Choroid plexus epithelial cell (primary cell): ENCODE results near the gene CRB2.

Experiments
- DNase-seq: peaks from one replicate; pipeline ENCODE4 v3.0.0-alpha.2; 2010; ENCODE audit warnings: low read depth
- H3K4me3 ChIP-seq: 2 replicates; pipeline ENCODE4 v1.5.1; 2011; ENCODE audit warnings: low read depth, mild to moderate bottlenecking, control low read depth, low read length, moderate library complexity
- CTCF ChIP-seq: conservative IDR thresholded peaks from 2 replicates; pipeline ENCODE4 v1.5.1; 2011; ENCODE audit warnings: low read depth, mild to moderate bottlenecking, control low read depth, inconsistent platforms, low read length, moderate library complexity

CRB2 gene

GRCh38 chr9:123348317-123348992, 7.5 kb upstream of the CRB2 start:
- H3K4me3 ChIP-seq: no peak overlapping the region
- no peak for TF ChIP-seq CTCF
- no peak for DNase-seq

- no peak for TF ChIP-seq CTCF
- DNase-seq: no peak
- H3K4me3 ChIP-seq: no peak overlapping the region
Observed at GRCh38 chr9:123349033-123349432, 7.0 kb upstream of the CRB2 start.

- no peak overlapping the region for H3K4me3 ChIP-seq
- DNase-seq: peak; percentile 64
- peak; percentile 98 for TF ChIP-seq CTCF
Observed at GRCh38 chr9:123349691-123350480, 6.1 kb upstream of the CRB2 start.

DNA sequence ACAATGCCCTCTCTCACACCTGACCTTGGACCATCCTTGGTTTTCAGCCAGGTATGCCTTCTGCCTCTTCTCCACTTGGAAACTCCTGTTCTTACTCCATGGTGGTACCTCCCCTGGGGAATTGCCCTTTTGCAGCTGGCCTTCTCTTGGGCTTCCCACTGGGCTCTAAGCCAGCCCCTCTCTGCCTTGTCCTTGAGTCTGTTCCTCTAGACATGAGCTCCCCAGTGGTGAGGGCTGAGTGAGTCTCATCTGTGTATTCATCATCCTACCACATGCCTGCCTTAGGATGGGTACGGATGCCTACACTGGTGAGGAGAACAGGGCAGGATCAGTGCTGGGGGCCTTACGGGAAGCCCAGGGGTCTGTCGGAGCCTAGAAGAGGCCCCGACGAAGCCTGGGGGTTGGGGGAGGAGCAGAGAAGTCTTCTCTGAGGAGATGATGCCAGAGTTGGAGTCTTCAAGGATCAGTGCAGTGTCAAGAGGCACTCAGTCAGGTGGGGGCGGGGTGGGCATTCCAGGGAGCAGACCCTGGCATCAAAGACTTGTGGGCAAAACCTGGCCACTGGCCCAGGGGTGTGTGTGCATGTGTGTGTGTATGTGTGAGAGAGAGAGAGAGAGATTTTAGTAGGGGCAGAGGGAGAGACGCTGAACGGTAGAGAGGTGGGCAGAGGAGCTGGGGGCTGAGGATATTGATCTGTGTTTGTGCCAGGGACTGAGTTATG, 5.2 kb upstream of the CRB2 start:
- TF ChIP-seq CTCF: no peak
- H3K4me3 ChIP-seq: no peak overlapping the region

DNA sequence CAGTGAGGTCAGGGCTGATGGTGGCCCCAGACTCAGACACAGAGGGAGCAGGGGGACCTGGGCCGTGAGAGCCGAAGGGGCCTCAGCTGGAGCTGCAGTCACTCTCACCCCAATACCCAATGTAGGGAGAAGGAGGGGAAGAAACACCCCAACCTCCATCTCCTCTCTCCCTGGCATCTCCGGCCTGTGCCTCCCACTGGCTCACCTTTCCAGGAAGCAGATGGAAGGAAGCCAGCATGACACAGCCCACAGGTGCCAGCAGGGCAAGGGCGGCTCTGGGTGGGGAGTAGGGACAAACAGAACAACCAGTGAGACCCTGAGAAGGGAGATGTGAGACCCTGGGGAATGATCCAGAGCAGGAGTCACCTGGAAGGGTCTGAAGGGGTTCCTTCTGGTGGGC, 3.0 kb upstream of the CRB2 start:
- DNase-seq: no peak
- no peak for TF ChIP-seq CTCF
- H3K4me3 ChIP-seq: no peak overlapping the region

More for the DNA sequence above, 5.2 kb upstream of the CRB2 start:
- no peak for DNase-seq

DNA sequence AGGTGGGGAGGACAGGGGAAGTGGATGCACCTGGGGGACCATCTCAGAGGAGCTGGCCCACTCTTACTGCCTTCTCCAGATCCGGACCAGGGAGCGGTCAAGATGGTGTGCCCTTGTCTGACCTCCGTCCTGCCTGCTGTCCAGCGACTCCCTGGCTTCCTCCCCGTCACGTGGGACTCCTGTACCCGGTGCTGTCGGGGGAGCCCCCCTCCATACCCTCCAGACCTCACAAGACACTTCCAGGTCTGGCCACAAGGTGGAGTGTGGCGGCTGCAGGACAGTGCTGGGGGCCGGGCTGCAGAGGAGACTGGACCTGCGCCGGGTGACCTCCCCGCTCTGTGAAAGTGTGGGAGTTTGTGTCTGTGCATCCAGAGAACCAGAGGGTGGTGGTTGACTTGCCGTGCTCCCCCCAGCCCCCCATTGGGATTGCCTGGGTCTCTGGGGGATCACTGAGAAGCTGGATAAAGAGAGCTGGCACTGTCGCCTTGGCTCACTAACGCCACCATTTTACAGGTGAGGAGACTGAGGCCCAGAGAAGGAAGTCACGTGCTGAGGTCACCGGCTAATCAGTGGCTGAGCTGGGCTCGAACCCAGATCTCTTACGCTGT, 1.9 kb upstream of the CRB2 start:
- peak; percentile 85 for TF ChIP-seq CTCF
- no peak overlapping the region for H3K4me3 ChIP-seq
- DNase-seq: peak; percentile 66
